Activated T-helper 1 cell treated with Interleukin-2 at 50 U/mL for 16 hours (primary cell): ENCODE data around the gene PNPO.

ENCODE experiments used
- DNase-seq: peaks from one replicate; pipeline ENCODE4 v3.0.0-alpha.2; 2020; ENCODE audit warnings: low read depth

The PNPO gene

GRCh38 chr17:47949946-47950345 lies 8.6 kb downstream of the PNPO start:
- no peak for DNase-seq

- DNase-seq: no peak
These were observed 9.1 kb downstream of the PNPO start for GRCh38 chr17:47950448-47950847.

GRCh38 chr17:47952171-47953021 lies 11.0 kb downstream of the PNPO start:
- DNase-seq: no peak

GRCh38 chr17:47953909-47954308 lies 12.5 kb downstream of the PNPO start:
- DNase-seq: no peak

GRCh38 chr17:47955497-47956461 lies 14.4 kb downstream of the PNPO start:
- no peak for DNase-seq

GRCh38 chr17:47956791-47957590 lies 15.6 kb downstream of the PNPO start:
- no peak for DNase-seq

- DNase-seq: no peak
These were observed 16.5 kb downstream of the PNPO start, which contains the start of gene PRR15L for GRCh38 chr17:47957591-47958490. Gene PRR15L (minus strand): TSS chr17:47957883. CDS start chr17:47953234, 4,649 bp downstream.

- no peak for DNase-seq
These were observed 18.7 kb downstream of the PNPO start for GRCh38 chr17:47959825-47960655.

GRCh38 chr17:47961406-47961805 lies 20.0 kb downstream of the PNPO start:
- DNase-seq: no peak

GRCh38 chr17:47962901-47963300 lies 21.5 kb downstream of the PNPO start:
- no peak for DNase-seq

GRCh38 chr17:47964856-47965255 lies 23.5 kb downstream of the PNPO start:
- no peak for DNase-seq

GRCh38 chr17:47966079-47966519 lies 24.7 kb downstream of the PNPO start:
- DNase-seq: no peak

GRCh38 chr17:47967607-47968252 lies 26.4 kb downstream of the PNPO start:
- no peak for DNase-seq

- no peak for DNase-seq
These were observed 27.5 kb downstream of the PNPO start for GRCh38 chr17:47968836-47969235.

- DNase-seq: no peak
These were observed 28.8 kb downstream of the PNPO start for GRCh38 chr17:47969930-47970724.

- DNase-seq: peak; percentile 98
These were observed 29.5 kb downstream of the PNPO start, which contains the start of gene CDK5RAP3 for GRCh38 chr17:47970725-47971499. Gene CDK5RAP3 (plus strand): TSS chr17:47971113. CDS start chr17:47971147, 34 bp downstream.

- no peak for DNase-seq
These were observed 32.2 kb downstream of the PNPO start for GRCh38 chr17:47973541-47973940.
